Fibroblast of villous mesenchyme (primary cell): Measurements from ENCODE around the gene RDX. TPM values are rescaled to one million over a fixed set of nuclear protein-coding genes. Genes with fewer than 3 reads are reported as not detected.
A peak's percentile ranks its signal among the peaks of the same experiment; 100 is the strongest.
"Not testable (repeated sequence)": the region's sequence is repeated elsewhere in the genome, so short reads cannot be mapped to it uniquely, and the experiment has no call there.

Source experiments
- DNase-seq: peaks from one replicate; pipeline ENCODE4 v3.0.0-alpha.2; 2010; ENCODE audit warnings: low read depth
- H3K4me3 ChIP-seq: 2 replicates; pipeline ENCODE4 v1.5.1; 2011; ENCODE audit warnings: low read depth, mild to moderate bottlenecking, low read length
- CTCF ChIP-seq: IDR thresholded peaks from 2 replicates; pipeline ENCODE4 v1.5.1; 2012; ENCODE audit warnings: low read depth, mild to moderate bottlenecking, low read length; ENCODE audit not compliant: insufficient read depth
- total RNA-seq: library from RNA; depleted of rRNA; stranded (reverse); fragments of >200 nt; gene quantifications from 2 replicates; pipeline ENCODE4 v1.2.3, GENCODE V29; 2012

RDX gene
- total RNA-seq, 1 donor, result 84.2 TPM

- DNase-seq, result peak; percentile 23
- no peak overlapping the region for H3K4me3 ChIP-seq
Observed at GRCh38 chr11:110297726-110298300, 1.4 kb upstream of the RDX start.

GRCh38 chr11:110297076-110297725 is 787 bp upstream of the RDX start:
- no peak for TF ChIP-seq CTCF
- peak overlapping the region; percentile 73 for H3K4me3 ChIP-seq
- no peak for DNase-seq

More at GRCh38 chr11:110297726-110298300, 1.4 kb upstream of the RDX start:
- TF ChIP-seq CTCF, result no peak

- DNase-seq, result peak; percentile 54
- H3K4me3 ChIP-seq, result peak overlapping the region; percentile 73
- no peak for TF ChIP-seq CTCF
Observed at GRCh38 chr11:110295531-110296225, 736 bp downstream of the RDX start.

GRCh38 chr11:110295086-110295485 is 1.3 kb downstream of the RDX start:
- no peak for DNase-seq
- peak overlapping the region; percentile 73 for H3K4me3 ChIP-seq
- no peak for TF ChIP-seq CTCF

- no peak for DNase-seq
- H3K4me3 ChIP-seq, result peak overlapping the region; percentile 73
- no peak for TF ChIP-seq CTCF
Observed at GRCh38 chr11:110294509-110294908, 1.9 kb downstream of the RDX start.

- no peak for TF ChIP-seq CTCF
- H3K4me3 ChIP-seq, result no peak overlapping the region
Observed at GRCh38 chr11:110293389-110293788, 3.0 kb downstream of the RDX start.

GRCh38 chr11:110292146-110292545 is 4.3 kb downstream of the RDX start:
- H3K4me3 ChIP-seq, DNase-seq: not testable (repeated sequence)

More at GRCh38 chr11:110293389-110293788, 3.0 kb downstream of the RDX start:
- DNase-seq, result no peak
